ENCODE measurements around the gene MBP.

The MBP gene

DNA sequence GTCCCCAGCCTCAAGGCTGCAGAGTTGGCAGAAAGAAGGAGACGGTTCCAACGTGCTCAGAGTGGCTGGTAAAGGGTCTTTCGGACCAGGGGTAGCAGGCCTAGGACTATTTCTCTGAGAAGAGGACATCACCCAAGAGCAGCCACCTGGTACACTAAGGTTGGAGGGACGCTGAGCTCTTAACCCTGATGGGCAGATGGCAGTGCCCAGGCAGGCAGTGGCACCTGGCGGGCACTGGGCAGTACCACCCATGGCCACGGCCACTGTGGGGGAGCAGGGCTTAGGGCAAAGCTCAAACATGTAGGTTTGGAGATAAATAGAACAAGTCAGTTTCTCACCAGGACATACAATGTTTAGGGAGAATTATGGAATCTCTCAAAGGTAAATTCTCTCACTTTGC, 53.5 kb downstream of the MBP start:
- no peak for DNase-seq

GRCh38 chr18:77078690-77079070, 53.9 kb downstream of the MBP start:
- no peak for DNase-seq

GRCh38 chr18:77077941-77078689, 54.5 kb downstream of the MBP start:
- DNase-seq, result no peak

DNA sequence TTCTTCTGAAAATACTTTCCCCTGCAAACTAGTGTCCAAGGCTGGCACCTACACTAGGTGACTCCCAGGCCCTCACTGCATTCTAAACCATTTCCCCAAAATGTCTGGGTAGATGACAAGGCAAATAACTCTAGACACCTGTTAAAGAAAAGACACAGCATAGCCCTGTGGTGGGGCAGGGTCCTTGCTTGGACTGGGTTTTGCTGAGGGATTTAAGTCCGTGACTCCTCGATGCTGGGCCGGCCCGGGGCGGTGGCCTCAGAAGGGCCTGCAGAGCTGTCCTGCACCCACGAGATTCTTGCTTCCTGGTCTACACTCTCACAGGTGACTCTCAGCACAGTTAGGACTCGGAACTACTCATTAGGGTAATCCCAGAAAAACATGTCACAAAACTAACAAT, 55.2 kb downstream of the MBP start:
- no peak for DNase-seq

DNA sequence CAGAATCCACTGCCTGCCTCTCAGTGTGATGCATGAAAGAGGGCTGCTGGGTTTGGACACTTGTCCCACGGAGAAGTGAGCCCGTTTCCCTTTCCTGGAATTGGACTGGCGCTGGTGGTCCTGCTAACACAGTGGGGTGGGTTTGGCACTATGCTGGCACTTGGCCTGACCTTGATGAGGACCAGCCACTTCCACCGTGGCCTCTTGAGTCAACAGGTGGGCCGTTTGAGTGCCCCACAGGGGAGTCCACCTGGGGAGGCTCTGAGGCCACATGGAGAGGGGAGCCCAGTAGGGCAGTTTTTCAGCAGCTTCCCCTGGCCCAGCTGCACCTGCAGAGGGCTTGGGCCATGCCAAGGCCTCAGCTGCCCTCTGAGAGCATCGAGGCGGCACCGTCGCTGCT, 56.5 kb downstream of the MBP start:
- no peak for DNase-seq

GRCh38 chr18:77074431-77074830, 58.2 kb downstream of the MBP start:
- DNase-seq, result no peak

GRCh38 chr18:77073336-77074093, 59.1 kb downstream of the MBP start:
- no peak for DNase-seq

DNA sequence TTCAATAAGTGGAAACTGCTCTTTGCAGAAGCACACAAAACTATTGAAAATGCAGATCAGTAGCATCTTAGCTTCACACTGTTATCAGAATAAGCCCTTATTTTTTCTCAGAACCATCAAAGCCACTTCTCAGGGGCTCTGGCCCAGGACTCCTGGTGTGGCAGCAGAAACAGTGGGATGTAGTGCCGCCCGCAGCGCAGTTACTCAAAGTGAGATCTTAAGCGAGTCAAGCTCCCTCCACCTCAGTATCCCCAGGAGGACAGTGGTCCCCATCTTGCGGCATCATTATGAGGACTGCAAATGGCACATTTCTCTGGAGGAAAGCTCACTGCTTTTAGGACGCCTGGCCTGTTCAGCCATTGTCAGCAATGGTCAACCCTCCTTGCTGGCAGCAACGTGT, 60.0 kb downstream of the MBP start:
- DNase-seq, result no peak

- DNase-seq, result no peak
Observed at GRCh38 chr18:77071711-77072292, 60.8 kb downstream of the MBP start.

- DNase-seq, result no peak
Observed at GRCh38 chr18:77071061-77071460, 61.5 kb downstream of the MBP start.

DNA sequence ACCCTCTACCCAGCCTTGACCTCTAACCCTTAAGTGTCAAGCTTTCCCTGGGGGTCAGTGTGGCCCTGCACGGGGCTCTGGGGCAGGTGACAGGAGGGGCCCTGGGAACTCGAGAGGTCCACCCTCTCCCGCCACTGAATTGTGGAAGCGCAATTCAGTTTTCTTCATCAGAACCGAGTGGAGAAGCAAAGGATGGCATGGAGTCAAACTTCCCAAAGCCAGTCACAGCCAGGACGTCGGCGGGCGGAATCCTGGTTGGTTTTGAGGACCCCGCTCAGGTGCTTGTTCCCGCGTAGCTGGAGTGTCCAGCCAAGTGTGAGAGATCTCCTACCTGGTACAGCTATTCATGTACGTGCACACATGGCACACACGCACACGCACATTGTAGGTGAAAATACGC, 62.0 kb downstream of the MBP start:
- no peak for DNase-seq

- no peak for DNase-seq
Observed at GRCh38 chr18:77069931-77070330, 62.7 kb downstream of the MBP start.

- DNase-seq, result no peak
Observed at GRCh38 chr18:77069482-77069881, 63.1 kb downstream of the MBP start.

DNA sequence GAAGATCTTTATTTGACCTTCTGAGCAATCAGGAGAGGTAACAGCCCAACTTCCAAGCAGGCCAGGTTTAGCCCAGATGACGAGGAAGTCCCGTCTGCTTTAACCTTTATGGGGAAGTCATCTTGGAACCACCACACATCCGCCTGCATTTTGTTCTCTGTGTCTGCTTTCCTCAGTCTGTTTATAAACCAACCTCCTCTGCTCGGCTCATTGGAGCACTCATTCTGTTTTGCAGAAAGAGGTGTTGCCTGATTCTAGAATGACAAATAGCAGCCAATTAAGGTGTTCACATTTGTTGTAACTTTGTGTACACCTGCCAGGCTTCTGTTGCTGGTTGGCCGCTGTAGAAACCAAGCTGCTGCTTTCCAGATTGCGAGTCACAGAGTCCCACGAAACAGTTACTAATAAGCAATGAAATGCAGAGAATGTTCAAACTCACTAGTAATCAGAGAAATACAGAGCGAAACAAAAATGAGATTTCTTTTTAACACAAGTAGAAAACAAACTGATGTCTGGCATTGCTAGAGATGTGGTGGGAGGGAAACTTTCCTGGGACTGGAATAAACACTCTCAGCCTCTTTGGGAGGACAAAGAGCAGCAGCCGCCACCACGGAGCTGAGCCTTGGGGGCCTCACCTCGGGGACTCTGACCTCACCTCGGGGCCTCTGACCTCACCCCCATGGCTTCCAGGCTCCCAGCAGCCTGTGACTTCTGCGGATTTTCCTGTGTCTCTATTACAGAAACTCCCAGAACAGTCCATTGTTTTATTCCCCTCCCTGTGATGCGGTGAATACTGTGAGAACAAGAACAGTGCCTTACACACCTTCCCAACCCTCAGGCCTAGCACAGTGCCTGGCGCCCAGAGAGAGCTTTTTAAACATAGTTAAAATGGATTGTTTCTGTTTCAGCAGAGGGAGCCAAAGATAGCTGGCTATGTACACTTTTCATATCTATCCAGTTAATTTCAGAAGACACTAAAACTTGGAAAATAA, 64.0 kb downstream of the MBP start:
- DNase-seq, result no peak

DNA sequence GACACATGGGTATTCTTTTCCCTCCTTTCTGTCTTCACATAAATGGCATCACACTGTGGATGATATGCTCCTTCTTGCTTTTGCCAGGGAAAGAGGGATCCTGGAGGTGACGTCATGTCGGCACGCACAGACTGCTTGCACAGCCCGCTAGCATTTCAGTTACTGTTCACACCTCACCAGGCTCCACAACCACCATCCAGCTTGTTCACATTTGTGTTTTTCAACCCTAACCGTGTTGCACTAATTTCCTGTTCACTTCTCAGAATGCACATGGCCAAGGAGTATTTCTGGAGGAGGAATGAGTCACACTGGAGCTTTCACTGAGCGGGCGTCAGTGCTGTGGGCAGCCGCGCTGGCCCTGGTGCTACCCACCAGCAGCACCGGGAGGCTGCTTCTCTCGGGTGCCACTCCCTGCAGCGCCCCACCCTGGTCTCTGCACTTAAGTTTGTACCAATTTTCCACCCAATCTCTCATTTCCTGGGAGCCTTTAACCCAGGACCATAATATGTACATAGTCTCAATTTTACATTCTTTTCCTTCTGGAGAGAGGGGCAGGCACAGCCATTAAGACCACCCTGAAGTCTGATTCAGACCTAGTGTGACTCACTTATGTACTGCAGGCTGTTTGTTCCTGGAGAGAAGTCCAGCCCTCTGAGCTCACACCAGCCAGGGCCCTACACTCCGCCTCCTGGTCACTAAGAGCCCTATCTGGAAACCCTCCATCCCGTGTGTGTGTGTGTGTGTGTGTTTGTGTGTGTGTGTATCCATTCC, 65.1 kb downstream of the MBP start:
- no peak for DNase-seq

GRCh38 chr18:77066689-77067088, 65.9 kb downstream of the MBP start:
- DNase-seq, result no peak

GRCh38 chr18:77066101-77066500, 66.5 kb downstream of the MBP start:
- DNase-seq, result no peak

GRCh38 chr18:77065221-77065981, 67.2 kb downstream of the MBP start:
- DNase-seq, result no peak

- no peak for DNase-seq
Observed at GRCh38 chr18:77063260-77063659, 69.3 kb downstream of the MBP start.

DNA sequence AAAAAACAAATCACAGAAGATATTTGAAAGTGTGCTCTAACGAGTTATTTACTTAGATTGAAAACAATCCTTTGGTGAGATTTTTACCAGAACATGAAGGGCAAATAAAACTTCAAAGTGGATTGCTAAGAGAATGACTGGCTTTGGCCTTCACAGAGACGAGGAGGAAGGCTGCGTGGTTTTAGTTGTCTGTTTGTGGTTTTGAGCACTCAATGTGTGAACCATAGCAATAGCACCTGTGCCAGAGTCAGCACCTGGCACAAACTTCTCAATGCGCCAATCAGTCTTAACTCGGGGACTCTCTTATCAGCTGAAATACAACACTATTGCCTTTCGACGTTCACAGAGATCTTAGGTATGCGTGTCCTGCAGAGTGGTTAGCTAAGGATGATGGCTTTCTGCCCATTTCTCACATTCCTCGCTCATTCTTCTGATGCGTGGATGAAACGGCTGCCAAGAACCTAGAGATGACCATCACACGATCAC, 70.0 kb downstream of the MBP start:
- DNase-seq, result no peak

- no peak for DNase-seq
Observed at GRCh38 chr18:77061946-77062517, 70.6 kb downstream of the MBP start.
